Neural cell (in vitro differentiated cells): ENCODE measurements around the gene LRRC14B.

Source experiments
- CTCF ChIP-seq: fragments of 450-650 bp; IDR thresholded peaks from 2 replicates; pipeline ENCODE4 v1.5.1; 2014; ENCODE audit warnings: antibody characterized with exemption, mild to moderate bottlenecking, moderate library complexity; ENCODE audit not compliant: poor library complexity, severe bottlenecking
- EZH2 ChIP-seq: fragments of 200-600, 300-800 bp; shearing (Covaris generic), sonication (generic); IDR thresholded peaks from 2 replicates; pipeline ENCODE4 v1.6.1; 2014; ENCODE audit warnings: antibody characterized with exemption, low read length, borderline replicate concordance, mild to moderate bottlenecking; ENCODE audit not compliant: insufficient read depth, poor library complexity, severe bottlenecking
- SMC3 ChIP-seq: fragments of 450-650 bp; conservative IDR thresholded peaks from 2 replicates; pipeline ENCODE4 v1.6.1; 2014; ENCODE audit warnings: antibody characterized with exemption, mild to moderate bottlenecking, moderate library complexity; ENCODE audit not compliant: poor library complexity
- TAF1 ChIP-seq: IDR thresholded peaks from 2 replicates; pipeline ENCODE4 v1.6.1; 2012; ENCODE audit warnings: low read depth
- TF ChIP-seq, protein P1 (sequence below): IDR thresholded peaks from 2 replicates; pipeline ENCODE4 v1.6.1; 2012; ENCODE audit warnings: borderline replicate concordance

- TF ChIP-seq, protein P1, sequence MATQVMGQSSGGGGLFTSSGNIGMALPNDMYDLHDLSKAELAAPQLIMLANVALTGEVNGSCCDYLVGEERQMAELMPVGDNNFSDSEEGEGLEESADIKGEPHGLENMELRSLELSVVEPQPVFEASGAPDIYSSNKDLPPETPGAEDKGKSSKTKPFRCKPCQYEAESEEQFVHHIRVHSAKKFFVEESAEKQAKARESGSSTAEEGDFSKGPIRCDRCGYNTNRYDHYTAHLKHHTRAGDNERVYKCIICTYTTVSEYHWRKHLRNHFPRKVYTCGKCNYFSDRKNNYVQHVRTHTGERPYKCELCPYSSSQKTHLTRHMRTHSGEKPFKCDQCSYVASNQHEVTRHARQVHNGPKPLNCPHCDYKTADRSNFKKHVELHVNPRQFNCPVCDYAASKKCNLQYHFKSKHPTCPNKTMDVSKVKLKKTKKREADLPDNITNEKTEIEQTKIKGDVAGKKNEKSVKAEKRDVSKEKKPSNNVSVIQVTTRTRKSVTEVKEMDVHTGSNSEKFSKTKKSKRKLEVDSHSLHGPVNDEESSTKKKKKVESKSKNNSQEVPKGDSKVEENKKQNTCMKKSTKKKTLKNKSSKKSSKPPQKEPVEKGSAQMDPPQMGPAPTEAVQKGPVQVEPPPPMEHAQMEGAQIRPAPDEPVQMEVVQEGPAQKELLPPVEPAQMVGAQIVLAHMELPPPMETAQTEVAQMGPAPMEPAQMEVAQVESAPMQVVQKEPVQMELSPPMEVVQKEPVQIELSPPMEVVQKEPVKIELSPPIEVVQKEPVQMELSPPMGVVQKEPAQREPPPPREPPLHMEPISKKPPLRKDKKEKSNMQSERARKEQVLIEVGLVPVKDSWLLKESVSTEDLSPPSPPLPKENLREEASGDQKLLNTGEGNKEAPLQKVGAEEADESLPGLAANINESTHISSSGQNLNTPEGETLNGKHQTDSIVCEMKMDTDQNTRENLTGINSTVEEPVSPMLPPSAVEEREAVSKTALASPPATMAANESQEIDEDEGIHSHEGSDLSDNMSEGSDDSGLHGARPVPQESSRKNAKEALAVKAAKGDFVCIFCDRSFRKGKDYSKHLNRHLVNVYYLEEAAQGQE = no peak
- TF ChIP-seq CTCF = no peak
- TF ChIP-seq TAF1 = no peak
- TF ChIP-seq EZH2 = no peak
- no peak for TF ChIP-seq SMC3
These were observed 37.6 kb downstream of the LRRC14B start for GRCh38 chr5:228886-229285.
